Cortex of kidney (tissue), 1 donor: ENCODE measurements around the gene DTX4.

Experiments used
- DNase-seq: peaks from one replicate; lab custom pipeline; 2025; lab: John Stamatoyannopoulos, UW

DTX4 gene

DNA sequence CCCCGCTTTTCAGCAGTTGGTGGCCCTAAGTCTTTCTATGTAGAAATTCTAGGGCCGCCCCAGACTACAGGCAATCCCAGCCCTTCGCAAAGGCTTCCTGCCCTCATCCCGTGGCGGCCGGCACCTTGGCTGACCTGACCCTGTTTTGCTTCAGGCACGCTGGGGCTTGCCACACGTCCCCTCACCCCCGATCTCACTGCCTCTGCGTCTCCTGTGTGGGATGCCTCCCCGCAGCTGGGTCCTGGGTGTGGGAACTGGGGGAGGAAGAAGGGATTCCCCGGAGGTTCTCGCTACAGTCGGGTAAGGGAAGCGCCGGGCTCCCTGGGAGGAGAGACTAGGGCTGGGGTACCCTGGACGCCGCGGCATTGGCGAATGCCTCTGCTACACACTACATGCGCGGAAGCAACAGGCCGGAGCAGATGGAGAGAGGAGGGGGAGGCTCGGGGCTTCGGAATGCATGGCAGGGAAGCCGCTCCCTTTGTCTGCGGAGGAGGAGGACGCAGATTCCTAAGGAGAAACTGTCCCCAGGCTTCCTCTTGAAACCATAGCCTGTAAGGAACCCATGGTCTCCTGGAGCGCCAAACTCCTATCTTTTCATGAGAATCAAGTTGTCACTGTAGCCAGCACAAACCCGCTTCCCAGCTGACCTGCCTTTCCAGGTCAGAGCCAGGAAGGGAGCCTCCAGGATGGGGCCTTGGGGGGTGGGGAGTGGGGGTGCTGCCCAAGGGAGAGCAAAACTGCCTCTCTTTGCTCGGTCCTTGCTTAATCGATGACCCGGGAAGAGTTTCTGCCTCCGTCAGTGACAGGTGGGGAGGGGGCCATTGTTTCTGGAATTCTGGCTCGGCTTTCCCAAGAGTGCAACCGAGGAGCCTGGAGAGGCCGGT, 1.4 kb downstream of the DTX4 start:
- DNase-seq = no peak

DNA sequence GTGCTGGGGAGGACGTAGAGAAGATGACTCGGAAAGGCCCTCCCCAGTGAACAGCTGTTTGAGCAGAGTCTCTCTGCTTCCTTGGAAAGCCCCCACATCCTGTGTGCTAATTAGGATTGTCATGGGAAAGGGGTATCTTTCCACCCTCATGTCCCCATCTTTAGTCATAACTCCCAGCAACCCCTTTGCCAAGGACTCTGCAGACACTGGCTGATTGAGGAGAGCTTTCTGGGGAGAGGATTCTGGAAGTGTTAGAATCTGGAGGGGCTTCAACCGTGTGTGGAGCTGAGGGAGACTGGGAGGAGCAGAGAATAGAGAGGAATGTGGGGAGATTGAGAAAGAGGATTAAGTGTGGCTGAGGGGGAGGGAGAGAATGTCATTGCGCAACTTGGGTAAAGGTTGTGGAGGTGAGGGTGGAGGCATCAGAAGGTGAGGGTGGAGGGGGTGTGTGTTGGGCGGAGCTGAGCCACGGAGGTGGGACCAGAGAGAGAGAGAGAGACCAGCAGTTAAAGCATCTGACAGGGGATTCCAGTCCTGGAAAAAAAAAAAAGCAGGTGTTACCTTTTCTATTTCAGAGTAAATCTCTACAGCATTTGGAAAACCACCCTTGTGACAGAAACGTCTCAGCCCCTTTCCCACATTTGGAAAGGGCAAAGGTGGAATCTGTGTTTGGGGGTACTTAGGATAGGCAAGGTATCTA, 2.2 kb downstream of the DTX4 start:
- DNase-seq = no peak

DNA sequence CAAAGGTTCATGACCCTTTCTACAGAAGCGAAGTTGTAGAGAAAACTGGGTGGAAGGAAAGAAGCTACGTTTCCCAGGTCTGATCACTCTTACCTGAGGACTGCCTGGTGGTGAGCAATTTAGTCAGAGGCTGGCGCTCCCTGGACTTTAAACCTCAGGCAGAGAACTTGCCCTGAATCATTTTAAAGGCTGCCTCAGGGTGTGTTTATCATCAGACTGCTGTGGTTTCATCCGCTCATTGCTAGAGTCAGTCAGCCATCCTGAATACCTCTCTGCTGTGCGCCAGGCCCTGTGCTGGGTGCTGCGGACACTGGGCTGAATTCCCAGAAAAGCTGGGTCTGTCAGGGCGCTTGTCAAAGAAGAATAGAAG, 2.7 kb downstream of the DTX4 start:
- no peak for DNase-seq

DNA sequence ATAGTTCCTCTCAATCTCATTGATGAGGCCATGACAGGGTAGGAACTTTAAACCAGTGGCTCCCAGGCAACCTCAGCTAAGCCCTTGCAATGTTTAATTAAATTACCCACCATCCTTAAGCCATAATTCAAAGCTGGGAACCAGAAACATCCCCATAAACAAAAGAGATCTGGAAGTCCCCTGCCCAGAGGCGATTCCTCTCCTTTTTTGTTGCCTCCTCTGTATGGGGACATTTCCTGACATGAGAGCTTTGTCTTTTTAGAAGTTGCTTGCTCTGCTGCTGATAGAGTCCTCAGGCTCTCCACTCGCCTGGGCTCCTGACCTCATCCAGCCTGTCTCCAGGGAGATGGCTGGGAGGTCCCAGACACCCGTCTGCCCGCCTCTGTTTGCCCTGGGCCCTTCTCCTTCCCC, 3.2 kb downstream of the DTX4 start:
- DNase-seq = no peak

DNA sequence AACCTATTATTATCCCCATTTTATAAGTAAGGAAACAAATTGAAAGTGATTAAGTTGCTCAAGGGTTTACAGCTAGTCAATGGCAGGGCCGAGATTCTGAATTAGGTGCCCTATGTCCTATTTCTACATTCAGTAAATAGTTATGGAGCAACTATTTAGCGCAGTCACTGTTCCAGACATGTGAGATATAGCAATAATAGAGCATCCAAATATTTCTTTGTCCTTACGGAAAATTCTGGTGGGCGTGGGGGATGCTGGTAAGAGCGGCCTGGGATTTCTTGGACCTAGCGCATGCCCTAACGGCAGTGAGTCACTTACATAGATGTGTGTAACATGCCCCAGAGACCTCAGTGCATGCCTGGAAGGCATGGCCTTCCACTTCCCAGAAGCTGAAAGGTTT, 4.4 kb downstream of the DTX4 start:
- DNase-seq = no peak

DNA sequence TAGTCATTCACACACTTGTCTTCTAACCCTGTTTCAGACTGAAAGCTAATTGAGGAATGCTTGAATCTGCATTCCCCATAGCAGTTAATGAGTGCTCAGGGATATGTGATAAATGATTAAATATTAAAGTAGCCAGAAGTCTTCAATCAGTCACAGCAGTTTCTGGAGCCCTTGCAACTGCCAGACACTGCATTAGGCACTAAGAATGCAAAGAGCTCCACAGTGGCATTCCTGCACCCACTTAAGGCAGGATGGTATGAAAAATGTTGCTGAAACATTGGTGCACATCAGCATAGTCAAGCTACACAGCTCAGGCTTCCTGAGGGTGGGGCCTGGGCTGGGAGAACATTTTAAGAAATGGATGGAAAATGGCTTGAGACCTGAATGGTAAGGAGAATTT, 6.5 kb downstream of the DTX4 start:
- no peak for DNase-seq

DNA sequence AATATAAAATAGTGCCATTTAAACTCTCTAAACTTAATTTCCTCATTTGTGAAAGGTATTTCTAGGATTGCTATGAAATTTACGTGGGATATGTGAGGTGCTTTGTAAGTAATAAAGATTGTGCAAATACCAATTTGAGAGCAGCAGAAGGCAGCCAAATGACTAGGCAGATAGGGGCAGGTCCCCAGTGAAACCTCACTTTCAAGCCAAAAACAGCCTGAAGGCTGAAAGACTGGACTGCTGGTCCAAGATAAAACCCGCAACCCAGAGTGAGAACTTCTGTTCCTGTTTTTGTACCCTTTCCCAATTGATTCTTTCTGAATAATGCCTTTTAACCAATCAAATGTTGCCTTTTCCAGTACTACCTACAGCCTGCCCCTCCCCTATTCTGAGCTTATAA, 7.2 kb downstream of the DTX4 start:
- DNase-seq = no peak

DNA sequence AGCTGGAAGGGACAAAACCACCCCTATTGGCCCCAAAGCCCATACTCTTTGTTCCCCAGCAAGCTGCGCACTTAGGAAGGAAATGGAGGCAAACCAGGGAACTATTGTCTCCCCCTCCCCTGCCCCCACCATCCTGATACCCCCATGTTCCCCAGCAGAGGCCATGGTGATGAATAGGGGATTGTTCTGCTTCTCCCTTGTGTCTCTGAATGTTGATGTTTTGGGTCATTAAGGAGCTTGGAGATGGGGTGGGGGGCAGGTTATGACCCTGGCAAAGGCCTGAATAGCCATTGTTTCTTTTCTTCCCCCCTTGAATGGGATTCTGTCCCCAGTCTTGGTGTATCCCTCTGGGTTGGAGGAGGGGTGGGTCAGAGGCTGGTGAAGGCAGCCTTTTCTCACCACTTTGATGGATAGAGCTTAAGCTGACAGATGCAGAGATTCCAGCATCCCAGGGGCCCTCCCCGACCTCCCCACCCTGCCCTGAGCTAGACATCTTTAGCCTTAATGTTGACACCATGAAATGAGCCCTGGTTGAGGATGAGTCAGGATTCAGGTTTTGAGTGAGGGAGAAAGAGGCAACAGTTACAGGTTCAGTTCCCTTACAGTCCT, 8.3 kb downstream of the DTX4 start:
- no peak for DNase-seq

DNA sequence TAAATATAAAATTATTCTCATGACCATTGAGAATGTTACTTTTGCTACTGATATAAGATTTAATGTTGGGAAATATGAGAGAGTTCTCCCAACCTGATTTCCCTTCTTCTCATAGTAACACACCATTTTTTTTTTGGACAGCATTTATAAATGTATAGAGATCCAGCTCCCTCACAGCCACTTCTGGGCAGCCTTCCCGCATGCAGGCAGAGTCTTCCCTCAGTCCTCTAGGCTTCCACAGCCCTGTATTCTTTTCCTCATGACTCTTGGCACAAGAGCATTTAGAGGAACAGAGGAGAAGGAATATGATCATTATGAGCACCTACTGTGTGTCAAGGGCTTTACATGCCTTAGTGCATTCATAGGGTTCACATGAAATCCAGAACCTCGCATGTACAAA, 9.0 kb downstream of the DTX4 start:
- no peak for DNase-seq

DNA sequence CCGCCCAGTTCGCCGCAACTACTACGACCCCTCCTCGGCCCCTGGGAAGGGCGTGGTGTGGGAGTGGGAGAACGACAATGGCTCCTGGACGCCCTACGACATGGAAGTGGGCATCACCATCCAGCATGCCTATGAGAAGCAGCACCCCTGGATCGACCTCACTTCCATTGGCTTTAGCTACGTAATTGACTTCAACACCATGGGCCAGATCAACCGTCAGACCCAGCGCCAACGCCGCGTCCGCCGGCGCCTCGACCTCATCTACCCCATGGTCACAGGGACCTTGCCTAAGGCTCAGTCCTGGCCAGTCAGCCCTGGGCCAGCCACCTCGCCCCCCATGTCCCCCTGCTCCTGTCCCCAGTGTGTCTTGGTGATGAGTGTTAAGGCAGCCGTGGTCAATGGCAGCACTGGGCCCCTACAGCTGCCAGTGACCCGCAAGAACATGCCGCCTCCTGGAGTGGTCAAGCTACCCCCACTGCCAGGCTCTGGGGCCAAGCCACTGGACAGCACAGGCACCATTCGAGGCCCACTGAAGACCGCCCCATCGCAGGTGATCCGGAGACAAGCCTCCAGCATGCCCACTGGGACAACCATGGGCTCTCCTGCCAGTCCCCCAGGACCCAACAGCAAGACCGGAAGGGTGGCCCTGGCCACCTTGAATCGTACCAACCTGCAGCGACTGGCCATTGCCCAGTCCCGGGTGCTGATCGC, 10.0 kb downstream of the DTX4 start:
- no peak for DNase-seq

DNA sequence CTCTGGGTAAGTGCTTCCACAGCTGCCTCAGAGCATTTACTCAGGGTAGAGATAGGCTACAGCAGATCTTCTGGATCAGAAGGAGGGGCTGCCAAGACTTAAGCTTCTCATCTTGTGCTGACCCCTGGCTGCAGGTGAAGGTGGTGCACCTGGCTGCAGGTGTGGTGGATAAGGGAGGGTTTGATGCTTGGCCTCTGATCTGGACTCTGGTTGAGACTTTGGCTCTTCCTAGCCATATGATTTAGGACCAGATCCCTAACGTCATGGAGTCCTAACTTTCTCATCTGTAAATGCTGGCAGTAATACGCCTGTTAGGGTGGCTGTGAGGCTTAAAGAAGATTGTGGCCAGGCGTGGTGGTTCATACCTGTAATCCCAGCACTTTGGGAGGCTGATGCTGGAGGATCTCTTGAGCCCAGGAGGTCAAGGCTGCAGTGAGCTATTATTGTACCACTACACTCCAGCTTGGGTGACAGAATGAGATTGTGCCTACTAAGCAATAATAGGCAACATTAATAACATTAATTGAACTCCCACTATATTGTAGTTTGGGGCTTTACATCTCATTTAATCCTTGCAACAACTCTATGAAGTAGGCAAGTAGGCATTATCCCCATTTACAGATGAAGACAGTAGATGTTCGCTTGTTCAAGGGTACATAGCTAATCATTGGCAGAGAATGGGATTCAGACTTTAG, 10.7 kb downstream of the DTX4 start:
- DNase-seq = no peak

DNA sequence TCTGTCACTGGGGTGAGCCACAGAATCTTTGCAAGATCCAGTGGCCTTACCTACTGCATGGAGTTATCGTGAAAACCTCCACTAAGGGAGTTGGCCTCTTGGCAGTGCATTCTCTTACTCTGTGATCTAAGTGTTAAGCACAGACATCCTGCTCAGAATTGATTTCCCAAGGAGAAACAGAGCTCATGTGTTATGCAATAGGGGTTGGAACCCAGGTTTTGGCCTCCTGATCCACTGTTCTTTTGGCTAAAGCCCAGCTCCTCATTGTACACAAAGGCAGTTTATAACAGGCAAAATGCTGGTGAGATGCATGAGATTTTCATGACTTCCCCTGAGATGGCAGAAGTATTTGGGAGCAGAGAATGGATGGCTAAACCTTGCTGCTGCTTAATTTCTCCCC, 11.8 kb downstream of the DTX4 start:
- DNase-seq = no peak

DNA sequence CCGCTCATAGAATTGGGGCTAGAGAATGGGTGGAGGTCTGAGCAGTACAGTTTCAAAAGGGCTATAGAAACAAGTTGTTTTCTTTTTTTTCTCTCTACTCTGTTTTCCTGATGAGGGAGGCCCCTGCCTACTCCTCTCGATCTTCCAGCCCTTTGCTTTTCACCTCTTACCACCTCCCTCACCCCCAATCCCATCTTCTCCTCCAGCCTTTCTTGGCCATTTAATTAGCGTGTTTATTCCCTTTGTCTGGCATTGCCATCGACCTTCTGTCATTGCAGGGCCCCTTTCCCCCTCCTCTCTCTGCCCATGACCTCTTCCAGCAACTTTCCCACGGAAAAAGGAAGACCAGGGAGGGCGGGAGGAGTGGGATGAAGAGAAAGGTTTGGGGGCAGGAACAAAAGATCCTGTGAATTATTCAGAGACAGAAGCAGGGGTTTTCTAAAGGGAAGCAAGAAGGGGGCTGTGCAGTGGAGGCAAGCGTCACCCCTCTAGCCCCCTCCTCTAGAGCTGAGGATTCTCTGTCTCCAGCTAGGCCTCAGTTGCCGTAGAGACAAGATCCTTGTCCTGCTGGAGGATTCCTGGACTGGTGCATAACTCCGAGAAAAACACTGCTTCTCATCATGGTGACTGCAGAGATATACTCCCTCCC, 12.9 kb downstream of the DTX4 start:
- DNase-seq = no peak

DNA sequence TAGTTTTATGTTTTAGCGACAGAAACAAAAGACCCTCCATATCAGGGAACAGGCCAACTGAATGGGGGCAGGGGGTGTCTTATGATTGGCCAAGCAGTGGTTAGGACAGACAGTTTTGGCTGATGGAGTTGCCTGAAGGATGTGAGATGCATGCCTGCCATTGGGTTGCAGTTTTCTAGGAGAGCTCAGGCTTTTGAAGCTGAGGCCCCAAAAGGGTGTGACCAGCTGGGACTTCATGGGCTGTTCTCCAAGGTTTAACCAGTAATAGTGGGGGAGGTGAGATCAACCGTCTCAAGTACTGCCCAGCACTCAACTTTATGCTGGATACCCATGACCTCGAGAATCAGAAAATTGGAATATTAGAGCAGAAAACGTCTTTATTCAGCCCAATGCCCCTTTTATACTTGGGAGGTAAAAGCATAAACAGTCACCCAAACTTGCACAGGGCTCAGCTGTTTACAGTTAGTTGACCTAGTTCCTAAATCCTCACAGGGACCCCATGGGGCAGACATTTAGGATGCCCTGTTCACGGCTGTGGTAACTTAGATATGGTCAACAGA, 13.5 kb downstream of the DTX4 start:
- no peak for DNase-seq

DNA sequence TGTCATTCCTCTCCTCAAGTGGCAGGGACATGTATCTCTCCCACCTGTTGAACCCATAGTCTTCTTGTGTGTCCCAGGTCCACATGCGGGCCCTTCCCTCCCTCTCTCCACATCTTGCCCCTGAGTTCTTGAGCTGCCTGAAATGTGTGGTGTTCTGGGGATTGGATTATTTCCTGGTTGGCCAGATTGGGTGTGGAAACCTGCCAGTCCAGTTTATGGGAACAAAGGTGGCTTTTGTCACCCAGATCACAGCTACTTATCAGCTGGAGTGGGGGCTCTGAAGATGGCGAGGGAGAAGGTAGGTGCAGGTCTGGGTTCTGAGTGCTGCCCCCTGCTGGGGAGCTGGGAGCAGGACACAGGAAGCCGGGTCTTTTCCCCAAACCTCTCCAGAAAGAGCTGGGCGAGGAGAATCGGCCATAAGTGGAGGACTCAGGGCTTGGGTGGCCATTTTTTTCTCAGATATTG, 14.2 kb downstream of the DTX4 start:
- no peak for DNase-seq

DNA sequence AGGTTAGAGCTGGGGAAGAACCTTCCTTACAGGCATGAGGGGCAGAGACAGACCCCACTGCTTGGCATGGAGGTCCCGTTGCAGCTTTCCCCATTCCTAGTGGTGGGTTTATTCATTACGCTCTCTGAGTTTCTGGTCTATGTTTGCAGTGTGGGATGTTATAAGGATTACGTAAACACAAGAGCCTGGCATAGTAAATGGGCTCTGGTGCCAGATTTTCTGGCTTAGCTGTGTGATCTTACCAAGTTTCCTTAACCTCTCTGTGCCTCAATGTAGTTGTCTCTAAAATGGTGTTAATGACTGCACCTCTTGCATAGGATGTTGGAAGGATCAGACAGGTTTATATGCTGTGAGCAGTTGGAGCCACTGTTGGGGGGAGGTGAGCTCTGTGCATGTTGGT, 15.1 kb downstream of the DTX4 start:
- no peak for DNase-seq

DNA sequence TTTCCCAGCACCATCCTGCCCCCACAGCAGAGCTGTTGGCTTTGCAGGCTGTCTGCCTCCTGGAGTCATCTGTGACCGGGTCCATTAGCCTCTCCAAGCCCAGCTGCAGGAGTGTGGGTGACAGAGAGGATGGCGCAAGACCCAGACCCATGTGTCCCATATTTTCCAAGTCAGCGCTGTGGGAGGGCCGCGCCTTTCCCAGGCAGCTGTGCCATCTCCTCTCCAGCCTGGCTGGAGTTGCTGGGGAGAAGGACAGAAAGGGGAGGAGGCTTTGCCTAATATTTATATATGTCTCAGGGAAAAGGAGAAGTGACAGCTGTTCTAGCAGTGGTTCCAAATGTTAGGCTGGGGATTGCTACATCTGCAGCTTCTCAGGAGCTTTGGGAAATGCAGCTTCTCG, 15.7 kb downstream of the DTX4 start:
- no peak for DNase-seq

DNA sequence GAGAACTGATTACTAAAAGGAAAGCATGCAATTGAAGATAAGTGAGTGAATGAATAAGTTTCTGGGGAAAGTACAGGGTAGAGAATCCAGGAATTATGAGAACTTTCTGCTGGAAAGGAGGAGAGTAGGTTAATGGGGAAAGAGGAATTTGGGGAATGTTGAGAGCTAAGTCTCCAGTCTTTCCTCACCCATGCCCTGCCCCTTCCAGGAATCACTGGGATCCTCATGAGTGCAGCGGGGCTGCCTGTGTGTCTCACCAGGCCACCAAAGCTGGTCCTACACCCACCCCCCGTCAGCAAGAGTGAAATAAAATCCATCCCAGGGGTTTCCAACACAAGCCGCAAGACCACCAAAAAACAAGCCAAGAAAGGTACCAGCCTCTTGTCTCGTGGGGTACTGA, 17.0 kb downstream of the DTX4 start:
- no peak for DNase-seq

DNA sequence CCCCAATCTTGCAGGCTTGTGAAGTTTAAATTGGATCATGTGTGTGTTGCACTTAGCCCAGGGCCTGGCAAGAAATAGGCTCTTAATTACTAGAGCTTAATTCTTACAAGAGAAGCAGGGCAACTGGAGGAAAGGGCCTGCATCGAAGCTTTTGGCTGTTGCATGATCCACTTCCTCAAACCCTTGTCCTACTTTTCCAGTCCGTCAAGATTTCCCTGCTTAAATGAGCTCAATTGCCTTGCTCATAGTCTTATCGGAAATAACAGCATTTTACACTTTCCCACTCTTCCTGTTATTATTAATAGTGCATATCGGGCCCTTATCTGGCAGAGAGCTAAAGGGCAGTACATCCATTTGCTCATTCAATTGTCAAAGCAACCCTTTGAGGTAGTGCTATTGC, 18.1 kb downstream of the DTX4 start:
- no peak for DNase-seq

DNA sequence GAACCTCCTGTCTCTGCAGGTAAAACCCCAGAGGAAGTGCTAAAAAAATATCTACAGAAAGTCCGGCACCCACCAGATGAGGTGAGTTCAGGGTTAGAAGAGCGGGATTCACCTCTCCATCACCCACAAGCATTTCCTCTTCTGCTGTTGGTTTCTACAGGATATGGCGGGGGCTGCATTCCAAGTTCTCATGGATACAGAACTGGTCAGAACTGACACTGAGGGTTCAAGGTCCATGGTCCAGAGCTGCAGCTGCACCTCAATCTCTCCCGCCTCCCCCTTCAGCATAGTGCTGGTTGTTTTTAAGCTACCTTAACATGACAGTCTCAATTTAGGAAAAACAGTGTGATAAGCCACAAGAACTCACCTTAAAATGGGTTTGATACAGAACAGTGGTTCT, 19.2 kb downstream of the DTX4 start:
- DNase-seq = no peak

DNA sequence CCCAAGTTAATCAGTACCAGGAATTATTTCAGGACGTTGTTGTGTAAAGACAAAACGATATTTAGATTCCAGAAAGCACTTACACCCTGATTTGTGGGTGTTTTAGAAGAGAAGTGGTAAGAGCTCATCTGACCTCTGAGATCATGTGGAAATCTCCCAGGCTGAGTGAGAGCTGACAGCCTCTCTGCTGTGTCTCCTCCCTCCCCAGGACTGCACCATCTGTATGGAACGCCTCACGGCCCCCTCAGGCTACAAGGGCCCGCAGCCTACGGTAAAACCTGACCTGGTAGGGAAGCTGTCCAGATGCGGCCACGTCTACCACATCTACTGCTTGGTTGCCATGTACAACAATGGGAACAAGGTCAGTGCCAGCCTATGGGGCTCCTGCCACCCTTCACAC, 20.0 kb downstream of the DTX4 start:
- DNase-seq = no peak
